Stimulated activated CD4-positive, alpha-beta T cell treated with anti-CD3 and anti-CD28 coated beads, Interleukin-4, amount 100 ng/mL, for 24 hours (primary cell): ENCODE data around the gene DRICH1.
"Not testable (repeated sequence)": the region's sequence is repeated elsewhere in the genome, so short reads cannot be mapped to it uniquely, and the experiment has no call there.

Source experiments
- DNase-seq: peaks from one replicate; pipeline ENCODE4 v3.0.0-alpha.2; 2020

The DRICH1 gene

DNA sequence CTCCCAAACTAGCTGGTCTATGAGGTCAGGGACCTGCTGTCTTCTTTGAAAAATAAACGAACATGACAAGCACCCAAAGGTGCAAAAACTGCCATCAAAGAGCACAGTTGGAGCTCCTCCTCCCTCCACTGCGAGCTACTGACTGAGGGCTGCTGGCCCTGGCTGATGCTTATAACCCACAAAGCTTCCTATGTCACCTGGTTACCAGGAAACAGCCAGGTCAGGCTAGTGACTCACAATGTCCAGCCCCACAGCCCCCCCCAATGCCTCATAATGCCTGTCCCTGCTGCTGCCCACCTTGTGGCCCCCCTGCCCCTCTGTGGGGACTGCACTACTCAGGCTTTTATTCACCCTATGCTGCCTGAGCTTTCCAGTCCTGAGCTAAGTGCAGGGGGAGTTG, at the start of gene DRICH1:
Gene DRICH1 (minus strand): TSS at position 144 of the 400 bp plus-strand sequence. CDS start 298 bp downstream, outside the sequence.
- no peak for DNase-seq

DNA sequence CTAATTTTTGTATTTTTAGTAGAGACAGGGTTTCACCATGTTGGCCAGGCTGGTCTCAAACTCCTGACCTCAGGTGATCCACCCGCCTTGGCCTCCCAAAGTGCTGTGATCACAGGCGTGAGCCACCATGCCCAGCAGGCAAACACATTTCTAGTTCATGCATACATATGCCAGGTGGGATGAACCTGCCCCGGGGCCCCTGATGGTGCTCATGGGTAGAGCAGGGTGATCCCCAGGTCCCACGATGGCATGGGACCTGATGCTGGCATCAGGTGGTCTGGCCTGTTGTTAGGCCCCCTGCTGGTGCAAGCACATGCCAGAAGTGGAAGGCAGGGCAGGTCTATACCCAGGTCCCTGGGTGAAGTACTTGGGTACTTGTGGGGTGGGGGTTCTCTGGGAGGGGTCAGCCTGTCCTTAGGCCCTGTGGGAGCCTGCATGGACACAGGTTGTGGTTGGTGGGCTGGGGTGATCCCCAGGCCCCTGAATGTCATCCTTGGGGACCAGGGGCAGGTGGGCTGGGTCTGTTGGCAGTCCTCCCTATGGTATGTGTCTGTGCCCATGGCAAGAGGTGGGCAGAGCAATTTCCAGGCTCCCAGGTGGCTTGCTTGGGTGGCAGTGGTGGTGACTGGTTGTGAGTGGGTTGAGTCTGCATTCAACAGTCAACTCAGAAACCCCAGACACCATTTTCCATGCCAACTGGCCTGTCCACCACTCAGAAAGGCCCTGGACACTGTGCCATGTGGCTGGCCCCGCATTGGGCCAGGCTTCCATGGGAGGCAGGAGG, 49.1 kb upstream of the DRICH1 start:
- DNase-seq = no peak

DNA sequence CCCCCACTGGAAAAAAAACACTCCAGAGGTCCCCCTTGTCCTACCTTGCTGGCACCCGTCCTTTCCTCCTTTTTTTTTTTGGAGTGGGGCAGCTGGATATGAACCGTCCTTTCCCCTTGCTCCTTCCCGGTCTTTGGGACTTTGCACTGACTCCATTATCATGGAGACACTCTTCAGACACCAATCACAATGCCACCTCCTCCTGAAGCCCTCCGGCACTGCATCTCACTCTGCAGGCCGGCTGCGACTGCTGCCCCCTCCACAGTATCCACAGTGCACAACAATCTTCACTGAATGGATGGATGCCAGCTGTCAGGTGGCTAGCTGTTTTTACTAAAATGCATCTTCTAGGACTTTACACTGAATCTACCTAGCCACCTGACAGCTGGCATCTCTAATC, 46.0 kb upstream of the DRICH1 start:
- DNase-seq = no peak

- no peak for DNase-seq
Measured at GRCh38 chr22:23677701-23677995, 45.5 kb upstream of the DRICH1 start.

DNA sequence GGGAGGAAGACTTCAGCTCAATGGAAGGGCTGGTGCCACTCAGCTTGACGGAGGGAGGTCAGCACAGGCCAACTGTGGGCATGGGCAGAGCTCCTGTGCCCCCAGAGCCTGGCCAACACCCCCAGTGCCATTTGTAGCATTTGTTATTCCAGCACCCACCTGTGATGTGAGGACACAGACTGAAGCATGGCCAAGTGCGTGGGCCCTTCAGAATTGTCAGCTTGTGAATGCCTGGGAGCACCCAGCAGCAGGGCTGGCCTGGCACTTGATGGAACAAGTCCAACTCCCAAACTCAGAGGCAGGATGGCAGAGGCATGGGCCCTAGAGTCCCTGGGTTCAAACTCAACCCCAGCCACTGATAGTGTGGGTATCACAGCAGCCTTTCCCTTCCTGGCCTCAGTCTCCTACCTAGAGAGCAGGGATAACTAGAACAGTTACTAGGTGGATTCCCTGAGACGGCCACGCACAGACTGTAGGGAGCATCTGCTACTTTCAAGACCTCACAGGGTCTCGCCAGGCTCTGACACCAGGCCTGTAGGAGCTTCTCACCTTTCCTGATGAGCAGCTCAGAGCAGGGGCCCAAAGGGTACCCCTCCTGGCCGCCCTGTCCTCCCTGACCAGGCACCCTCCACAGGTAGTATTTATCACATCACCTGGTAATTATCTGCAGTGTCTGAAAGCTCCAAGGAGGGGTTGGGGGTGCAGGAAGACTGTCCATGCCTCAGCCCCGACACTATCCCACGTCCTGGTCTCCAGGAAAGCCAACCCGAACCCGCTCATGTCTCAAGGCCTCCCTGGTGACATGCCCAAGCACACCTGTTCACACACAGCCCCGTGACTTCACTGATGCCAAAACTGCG, 45.0 kb upstream of the DRICH1 start:
- DNase-seq = not testable (repeated sequence)

- no peak for DNase-seq
Measured at GRCh38 chr22:23675502-23676415, 43.6 kb upstream of the DRICH1 start.

GRCh38 chr22:23674886-23675501, 42.9 kb upstream of the DRICH1 start:
- not testable (repeated sequence) for DNase-seq

- DNase-seq = no peak
Measured at GRCh38 chr22:23673826-23674690, 41.9 kb upstream of the DRICH1 start.

- DNase-seq = no peak
Measured at GRCh38 chr22:23673050-23673620, 41.0 kb upstream of the DRICH1 start.

GRCh38 chr22:23672307-23673049, 40.4 kb upstream of the DRICH1 start:
- not testable (repeated sequence) for DNase-seq

GRCh38 chr22:23671387-23671786, 39.3 kb upstream of the DRICH1 start:
- not testable (repeated sequence) for DNase-seq

DNA sequence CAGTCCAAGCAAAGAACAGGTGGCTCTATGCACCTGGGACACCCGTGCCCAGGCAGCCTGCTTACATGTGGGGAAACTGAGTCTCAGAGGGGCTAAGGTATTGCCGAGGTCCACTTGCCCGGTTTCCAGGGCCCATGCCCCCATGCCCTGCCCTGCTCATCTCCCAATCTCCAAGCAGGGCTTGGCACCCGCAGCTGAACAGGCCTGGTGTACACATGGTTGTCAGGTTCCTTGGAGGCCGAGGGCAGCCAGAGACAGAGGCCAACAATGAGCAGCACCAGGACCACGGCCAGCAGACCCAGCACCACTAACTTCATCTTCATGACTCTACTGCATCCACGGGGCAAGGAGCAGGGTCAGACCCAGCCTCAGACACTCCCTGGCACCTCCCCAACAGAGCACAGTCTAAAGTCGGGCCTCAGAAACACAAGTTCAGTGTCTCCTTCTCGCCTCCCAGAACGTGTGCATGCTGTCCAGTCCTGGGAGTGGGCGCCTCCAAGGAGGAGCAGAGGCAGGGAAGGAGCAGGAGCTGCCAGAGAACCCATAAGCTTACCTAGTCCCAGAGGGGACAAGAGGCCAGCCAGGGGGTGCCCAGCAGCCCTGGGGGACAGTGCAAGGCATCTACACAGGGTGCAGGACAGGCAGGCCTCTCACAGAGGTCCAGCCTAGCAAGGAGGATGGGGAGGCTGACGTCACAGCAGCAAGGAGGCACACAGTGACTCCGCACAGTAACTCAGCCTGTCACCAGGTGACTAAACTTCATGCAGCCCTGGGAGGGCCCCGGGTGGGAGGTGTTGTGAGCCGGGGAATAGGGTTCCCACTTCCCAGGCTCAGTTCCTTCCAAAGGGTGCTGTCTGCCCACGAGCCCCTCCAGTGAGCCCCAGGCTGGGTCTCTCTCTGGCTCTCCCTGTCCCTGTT, 38.5 kb upstream of the DRICH1 start:
- DNase-seq = no peak

- not testable (repeated sequence) for DNase-seq
Measured at GRCh38 chr22:23660381-23660780, 28.3 kb upstream of the DRICH1 start.

DNA sequence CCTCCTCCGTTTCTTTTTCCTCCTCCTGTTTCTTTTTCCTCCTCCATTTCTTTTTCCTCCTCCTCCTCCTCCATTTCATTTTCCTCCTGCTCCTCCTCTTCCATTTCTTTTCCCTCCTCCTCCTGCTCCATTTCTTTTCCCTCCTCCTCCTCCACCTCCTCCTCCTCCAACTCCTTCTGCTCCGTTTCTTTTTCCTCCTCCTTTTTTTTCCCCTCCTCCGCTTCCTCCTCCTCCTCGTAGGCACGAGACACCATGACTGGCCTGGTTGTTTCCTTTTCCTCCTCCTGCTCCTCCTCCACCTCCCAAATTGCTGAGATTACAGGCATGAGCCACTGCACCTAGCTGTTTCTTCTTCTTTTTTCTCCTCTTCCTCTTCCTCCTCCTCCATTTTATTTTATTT, 25.6 kb upstream of the DRICH1 start:
- DNase-seq = no peak

GRCh38 chr22:23655891-23656475, 23.9 kb upstream of the DRICH1 start:
- no peak for DNase-seq

DNA sequence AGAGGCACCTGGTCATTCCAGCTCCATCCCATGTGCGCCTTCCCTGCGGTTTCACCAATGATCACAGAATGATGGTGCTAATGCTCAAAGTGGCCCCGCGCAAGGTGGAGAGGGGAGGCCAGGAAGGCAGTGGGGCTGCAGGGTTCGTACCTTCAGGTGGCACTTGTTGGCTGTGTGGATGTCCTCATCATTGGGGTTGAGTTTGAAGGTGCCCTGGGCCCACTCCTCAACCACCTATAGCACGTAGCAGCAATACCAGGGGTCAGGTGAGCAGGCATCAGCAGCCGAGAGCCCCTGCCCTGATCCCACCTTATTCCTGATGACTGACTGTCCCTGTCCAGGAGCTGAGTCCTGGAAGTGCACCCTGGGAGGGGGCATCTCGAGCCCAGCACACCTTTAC, 20.6 kb upstream of the DRICH1 start:
- DNase-seq = no peak

GRCh38 chr22:23652286-23652685, 20.2 kb upstream of the DRICH1 start:
- no peak for DNase-seq

DNA sequence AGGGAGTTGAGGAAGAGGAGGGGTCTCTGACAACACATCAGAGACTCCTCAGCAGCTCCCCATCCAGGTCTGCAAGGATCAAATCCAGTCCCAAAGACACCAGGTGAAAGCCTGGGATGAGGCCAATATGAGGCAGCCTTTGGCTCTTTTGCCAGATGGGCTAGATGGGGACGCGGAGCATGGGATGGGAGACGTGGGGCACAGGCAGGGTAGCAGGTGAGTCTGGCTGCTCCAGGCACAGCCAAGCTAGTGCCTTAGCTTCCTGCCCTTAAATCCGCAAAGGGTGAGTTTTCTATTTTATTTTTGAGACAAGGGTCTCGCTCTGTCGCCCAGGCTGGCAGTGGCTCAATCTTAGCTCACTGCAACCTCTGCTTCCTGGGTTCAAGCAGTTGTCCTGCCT, 19.6 kb upstream of the DRICH1 start:
- no peak for DNase-seq

- DNase-seq = no peak
Measured at GRCh38 chr22:23649071-23649501, 17.0 kb upstream of the DRICH1 start.
